Measurements from ENCODE around the gene ZNF333. TPM values are rescaled to one million over a fixed set of nuclear protein-coding genes. Genes with fewer than 3 reads are reported as not detected.

ZNF333 gene
- total RNA-seq, 1 donor from 2014 or later, result 20.4 TPM

DNA sequence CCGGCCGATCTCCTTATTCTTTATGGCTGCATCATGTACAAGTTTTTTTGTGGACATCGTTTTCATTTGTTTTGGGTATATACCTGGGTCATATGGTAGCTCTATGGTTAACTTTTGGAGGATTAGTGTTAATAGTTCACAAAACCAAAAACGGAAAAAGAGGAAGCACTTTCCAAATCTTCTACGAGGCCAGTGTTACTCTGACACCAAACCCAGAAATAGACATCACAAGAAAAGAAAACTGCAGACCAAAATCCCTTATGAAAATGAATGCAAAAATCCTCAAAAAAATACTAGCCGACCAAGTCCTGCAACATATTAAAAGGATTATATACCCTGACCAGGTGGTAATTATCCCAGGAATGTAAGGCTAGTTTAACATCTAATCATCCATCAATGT is 58.8 kb downstream of the ZNF333 start:
- Mint-ChIP-seq H3K27ac (no peak overlapping the region), H3K9me3 (peaks cover 2% of the 10 kb centered on the region), H3K4me1 (no peaks in the 10 kb centered on the region), H3K36me3 (no peaks in the 10 kb centered on the region), H3K4me3 (no peak overlapping the region), H3K27me3 (ENCODE audit: insufficient read depth, low read depth) (peaks cover 6% of the 10 kb centered on the region)
- Histone ChIP-seq H3F3A (ENCODE audit: low read depth) (peaks cover 5% of the 10 kb centered on the region), H4K20me1 (ENCODE audit: low read depth) (no peaks in the 10 kb centered on the region), H3K4me2 (no peak overlapping the region), H3K27ac (no peak overlapping the region), H2AFZ (replicated peaks) (no peak overlapping the region), H3K4me3 (no peak overlapping the region), H3K9me3 (ENCODE audit: low read depth) (no peaks in the 10 kb centered on the region), H3K9ac (no peak overlapping the region), H3K36me3 (no peaks in the 10 kb centered on the region), H3K27me3 (no peaks in the 10 kb centered on the region), H3K79me2 (ENCODE audit: low read depth) (no peaks in the 10 kb centered on the region), H3K4me1 (no peaks in the 10 kb centered on the region)
- DNase-seq (ENCODE audit: low spot score), result no peak
- TF ChIP-seq EZH2phosphoT487 (IDR thresholded peaks at IDR 0.05) (no peak), EZH2 (IDR thresholded peaks at IDR 0.05) (no peak)
- TF ChIP-seq, protein P1, sequence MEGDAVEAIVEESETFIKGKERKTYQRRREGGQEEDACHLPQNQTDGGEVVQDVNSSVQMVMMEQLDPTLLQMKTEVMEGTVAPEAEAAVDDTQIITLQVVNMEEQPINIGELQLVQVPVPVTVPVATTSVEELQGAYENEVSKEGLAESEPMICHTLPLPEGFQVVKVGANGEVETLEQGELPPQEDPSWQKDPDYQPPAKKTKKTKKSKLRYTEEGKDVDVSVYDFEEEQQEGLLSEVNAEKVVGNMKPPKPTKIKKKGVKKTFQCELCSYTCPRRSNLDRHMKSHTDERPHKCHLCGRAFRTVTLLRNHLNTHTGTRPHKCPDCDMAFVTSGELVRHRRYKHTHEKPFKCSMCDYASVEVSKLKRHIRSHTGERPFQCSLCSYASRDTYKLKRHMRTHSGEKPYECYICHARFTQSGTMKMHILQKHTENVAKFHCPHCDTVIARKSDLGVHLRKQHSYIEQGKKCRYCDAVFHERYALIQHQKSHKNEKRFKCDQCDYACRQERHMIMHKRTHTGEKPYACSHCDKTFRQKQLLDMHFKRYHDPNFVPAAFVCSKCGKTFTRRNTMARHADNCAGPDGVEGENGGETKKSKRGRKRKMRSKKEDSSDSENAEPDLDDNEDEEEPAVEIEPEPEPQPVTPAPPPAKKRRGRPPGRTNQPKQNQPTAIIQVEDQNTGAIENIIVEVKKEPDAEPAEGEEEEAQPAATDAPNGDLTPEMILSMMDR (IDR thresholded peaks at IDR 0.05), result no peak

DNA sequence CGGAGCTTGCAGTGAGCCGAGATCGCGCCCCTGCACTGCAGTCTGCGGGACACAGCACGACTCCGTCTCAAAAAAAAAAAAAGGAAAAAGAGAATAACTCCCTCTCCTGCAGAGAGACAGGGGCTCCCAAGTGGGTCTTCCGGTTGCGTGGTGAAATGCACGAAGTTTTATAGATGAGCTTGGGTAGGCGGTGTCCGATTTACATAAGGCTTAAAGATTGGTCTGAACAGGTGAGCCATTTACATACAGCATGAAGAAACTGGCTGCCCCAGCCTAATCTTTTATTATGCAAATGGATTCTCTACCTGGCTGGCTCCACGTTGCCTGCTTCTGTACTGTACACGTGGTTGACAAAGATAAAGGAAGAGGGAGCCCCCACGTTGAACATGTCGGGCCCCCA is 69.0 kb downstream of the ZNF333 start:
- Histone ChIP-seq H3K4me1 (no peaks in the 10 kb centered on the region), H3K79me2 (ENCODE audit: low read depth) (no peaks in the 10 kb centered on the region), H3K36me3 (no peaks in the 10 kb centered on the region), H3K4me3 (peak overlapping the region; percentile 45), H3F3A (ENCODE audit: low read depth) (peaks cover 4% of the 10 kb centered on the region), H3K9ac (no peak overlapping the region), H4K20me1 (ENCODE audit: low read depth) (no peaks in the 10 kb centered on the region), H3K27me3 (no peaks in the 10 kb centered on the region), H3K4me2 (peak overlapping the region; percentile 72), H3K27ac (no peak overlapping the region), H2AFZ (replicated peaks) (peak overlapping the region; percentile 87), H3K9me3 (ENCODE audit: low read depth) (no peaks in the 10 kb centered on the region)
- Mint-ChIP-seq H3K27me3 (ENCODE audit: insufficient read depth, low read depth) (peaks cover 2% of the 10 kb centered on the region), H3K9me3 (peaks cover 3% of the 10 kb centered on the region), H3K27ac (no peak overlapping the region), H3K4me3 (no peak overlapping the region), H3K4me1 (peaks cover 2% of the 10 kb centered on the region), H3K36me3 (no peaks in the 10 kb centered on the region)
- DNase-seq (ENCODE audit: low spot score), result peak; percentile 16
- TF ChIP-seq, protein P1 (IDR thresholded peaks at IDR 0.05), result no peak
- TF ChIP-seq EZH2 (IDR thresholded peaks at IDR 0.05) (no peak), EZH2phosphoT487 (IDR thresholded peaks at IDR 0.05) (no peak)

DNA sequence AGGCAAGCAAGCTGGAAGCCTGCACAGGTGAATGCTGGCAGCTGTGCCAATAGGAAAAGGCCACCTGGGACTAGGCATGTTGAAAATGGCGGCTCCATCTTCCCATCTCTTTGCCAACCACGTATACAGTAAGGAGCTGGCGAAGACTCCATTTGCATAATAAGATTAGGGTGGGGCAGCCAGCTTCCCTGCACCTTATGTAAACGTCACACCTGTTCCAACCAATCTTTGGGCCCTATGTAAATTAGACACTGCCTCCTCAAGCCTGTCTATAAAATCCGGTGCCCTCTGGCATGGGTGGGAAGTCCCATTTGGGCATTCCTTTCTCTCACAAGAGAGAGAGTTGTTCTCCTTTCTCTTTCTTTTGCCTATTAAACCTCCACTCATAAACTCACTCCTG is 71.8 kb downstream of the ZNF333 start:
- Histone ChIP-seq H3K4me1 (no peaks in the 10 kb centered on the region), H4K20me1 (ENCODE audit: low read depth) (no peaks in the 10 kb centered on the region), H3K27ac (no peak overlapping the region), H3K4me3 (no peak overlapping the region), H3K9ac (no peak overlapping the region), H3K4me2 (no peak overlapping the region), H2AFZ (replicated peaks) (no peak overlapping the region), H3K27me3 (no peaks in the 10 kb centered on the region), H3K9me3 (ENCODE audit: low read depth) (no peaks in the 10 kb centered on the region), H3F3A (ENCODE audit: low read depth) (peaks cover 4% of the 10 kb centered on the region), H3K36me3 (no peaks in the 10 kb centered on the region), H3K79me2 (ENCODE audit: low read depth) (no peaks in the 10 kb centered on the region)
- H3K36me3 Mint-ChIP-seq, result no peaks in the 10 kb centered on the region
- TF ChIP-seq EZH2 (IDR thresholded peaks at IDR 0.05), result no peak
- TF ChIP-seq, protein P1 (IDR thresholded peaks at IDR 0.05), result no peak
- TF ChIP-seq EZH2phosphoT487 (IDR thresholded peaks at IDR 0.05), result no peak
- peaks cover 7% of the 10 kb centered on the region for H3K9me3 Mint-ChIP-seq
- no peak for DNase-seq (ENCODE audit: low spot score)
- H3K27me3 Mint-ChIP-seq (ENCODE audit: insufficient read depth, low read depth), result peaks cover 8% of the 10 kb centered on the region
- H3K4me1 Mint-ChIP-seq, result peaks cover 5% of the 10 kb centered on the region
- H3K4me3 Mint-ChIP-seq, result no peak overlapping the region
- no peak overlapping the region for H3K27ac Mint-ChIP-seq
